HG02610 (cell line): Measurements from ENCODE around the gene EPHB1.
"Not testable (repeated sequence)": the region's sequence is repeated elsewhere in the genome, so short reads cannot be mapped to it uniquely, and the experiment has no call there.

Experiments used
- ATAC-seq: cut with Tn5 transposase; IDR thresholded peaks from one replicate; pipeline ENCODE4 v1.9.1; 2021; ENCODE audit warnings: mild to moderate bottlenecking, moderate library complexity; ENCODE audit not compliant: unreplicated experiment

The EPHB1 gene

DNA sequence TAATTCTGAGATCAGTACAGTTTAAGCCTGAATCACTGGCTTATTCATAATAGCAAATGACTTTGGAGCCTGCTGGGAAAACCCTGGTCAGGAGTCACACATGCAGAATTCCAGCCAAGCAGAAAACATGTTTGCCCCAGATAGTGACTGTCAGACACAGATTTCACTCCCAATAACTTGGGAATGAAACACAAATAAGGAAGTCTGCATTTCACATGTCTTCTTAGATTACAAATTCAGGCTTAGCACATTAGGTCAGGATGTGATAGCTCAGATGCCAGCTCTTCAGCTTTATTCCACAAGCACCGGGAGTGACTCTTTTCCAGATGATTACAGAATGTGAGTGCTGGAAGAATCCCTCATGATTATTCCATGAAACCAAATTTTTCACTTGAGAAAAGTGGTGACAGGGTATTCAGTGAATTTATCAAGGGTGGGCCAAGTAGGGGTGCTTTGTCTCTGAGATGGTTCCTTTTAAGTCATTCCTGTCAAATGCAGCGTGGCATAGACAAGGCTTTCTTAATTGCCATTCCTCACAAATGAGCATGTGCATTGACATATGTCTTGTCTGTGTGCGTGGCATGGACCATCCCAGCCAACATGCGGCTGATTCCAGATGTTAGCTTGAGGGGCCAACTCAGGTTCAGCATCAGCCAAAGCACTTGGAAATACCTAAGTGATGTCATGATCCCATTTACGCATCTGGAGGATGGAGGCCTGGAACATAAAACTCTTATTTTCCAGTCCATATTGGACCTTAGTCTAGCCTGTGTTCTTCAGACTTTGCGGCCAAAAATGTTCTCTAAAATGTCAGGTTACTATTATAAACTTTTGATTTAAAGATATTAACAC, 191.0 kb downstream of the EPHB1 start:
- no peak for ATAC-seq

DNA sequence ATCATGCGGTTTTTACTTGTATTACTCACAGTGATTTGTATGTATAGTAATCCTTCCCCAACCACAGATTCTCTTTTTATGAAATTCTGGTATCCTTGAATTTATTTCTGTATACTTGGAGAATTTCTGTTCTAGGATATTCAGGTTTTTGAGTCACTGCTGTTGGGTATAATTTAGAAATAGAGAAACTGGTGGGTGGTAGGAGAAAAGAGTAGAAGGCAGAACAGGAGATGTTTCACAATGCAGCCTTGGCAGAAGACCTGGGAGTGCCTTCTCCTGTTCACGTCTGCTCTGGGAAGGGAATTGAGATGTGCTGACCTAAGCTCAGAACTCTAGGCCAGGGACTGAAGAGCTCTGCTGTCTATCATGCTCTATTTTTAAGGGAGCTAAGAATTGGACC, 193.6 kb downstream of the EPHB1 start:
- ATAC-seq: no peak

DNA sequence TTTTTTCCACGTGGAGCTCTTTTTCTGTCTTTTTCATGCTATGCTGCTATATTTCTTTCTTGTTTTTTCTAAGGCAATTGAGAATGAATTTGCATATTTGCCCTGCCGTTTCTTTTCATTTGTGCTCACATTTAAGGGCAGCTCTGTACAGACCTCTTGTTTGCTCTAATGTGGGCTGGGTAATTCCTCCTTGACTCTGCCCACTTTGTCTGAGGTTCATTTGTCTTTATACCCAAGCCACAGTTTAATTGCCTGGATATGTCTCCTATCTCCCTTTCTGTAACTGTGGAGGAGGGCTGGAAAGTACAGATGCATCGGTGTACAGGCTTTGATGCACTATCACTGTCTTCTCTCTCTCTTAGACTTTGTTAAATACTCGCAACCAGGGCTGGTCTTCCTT, 195.9 kb downstream of the EPHB1 start:
- no peak for ATAC-seq

DNA sequence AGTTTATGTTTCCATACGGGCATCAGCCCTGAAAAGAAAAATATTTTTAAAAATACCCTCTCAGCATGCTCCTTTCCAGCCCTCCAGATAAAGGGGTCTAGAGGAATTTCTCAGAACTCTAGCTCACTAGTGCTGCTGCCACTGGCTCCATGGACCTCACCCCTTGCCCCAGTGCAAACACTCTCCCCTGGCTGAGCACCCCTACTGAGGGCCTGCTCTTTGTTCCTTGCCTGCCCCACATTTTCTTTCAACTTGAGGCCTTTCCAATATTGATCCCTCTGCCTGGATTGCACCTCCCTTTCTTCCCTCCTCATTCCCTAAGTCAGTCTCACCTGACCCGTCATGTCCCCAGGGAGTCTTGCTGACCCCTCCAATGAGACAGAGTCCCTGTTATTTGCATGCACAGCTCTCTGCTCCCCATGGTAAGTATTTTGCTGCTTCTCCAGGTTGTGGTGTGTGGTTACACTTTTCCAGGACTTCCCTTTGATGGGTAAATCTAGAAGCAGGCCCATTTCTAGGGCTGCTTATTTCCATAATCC, 196.5 kb downstream of the EPHB1 start:
- no peak for ATAC-seq

DNA sequence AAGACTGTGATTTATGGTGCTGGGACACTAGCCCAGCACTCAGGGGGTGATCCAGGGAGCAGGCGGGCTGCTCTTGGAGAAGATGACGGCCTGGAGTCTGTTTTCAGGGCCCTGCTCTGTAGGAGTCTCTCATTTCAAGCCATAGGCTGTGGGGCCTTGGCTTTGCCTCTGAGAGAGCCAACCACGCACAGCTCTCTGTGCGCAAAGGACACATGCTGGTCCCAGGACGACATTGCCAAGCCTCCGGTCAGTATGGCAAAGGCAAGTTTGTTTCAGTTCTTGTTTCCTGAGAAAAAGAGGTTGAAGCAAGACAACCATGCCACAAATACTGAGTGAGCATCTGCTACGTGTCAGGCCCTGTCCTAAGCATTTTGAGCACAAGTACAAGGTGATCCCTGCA, 197.1 kb downstream of the EPHB1 start:
- no peak for ATAC-seq

DNA sequence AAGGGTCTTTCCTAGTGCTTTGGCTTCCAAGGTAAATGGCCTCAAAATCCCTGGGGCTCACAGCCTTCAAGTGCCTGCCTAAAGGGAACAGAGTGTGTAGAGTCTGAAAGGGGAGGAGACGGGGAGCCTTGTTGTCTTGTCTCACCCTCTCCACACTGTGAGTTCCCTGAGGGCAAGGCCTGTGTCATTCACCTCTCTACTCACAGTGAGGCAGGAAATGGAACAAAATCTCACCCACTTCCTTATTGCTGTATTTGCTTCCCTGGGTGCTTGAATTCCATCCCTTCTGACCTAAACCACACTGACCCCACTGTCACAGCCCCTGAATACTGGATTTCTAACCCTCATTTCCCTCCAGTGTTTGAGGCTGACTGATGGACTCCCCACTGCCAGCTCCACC, 197.5 kb downstream of the EPHB1 start:
- ATAC-seq: no peak

DNA sequence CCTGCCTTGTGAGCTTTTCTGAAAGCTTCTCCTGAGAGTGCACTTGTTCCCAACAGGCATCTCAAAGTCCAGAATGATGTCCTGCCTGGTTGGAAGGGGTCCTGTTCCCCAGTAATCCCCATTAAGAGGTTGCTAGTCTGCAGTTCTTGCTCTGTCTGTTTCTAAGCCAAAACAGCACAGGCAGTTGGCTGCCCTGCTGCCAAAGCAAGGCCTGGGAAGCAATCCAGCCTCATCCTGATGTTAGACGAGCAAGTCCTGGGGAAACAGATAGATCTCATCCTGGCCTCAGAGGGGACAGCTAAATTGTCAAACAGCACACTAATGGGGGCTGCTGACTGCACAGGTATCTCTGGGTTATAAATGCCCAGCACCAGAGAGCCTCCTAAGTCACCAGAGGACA, 198.0 kb downstream of the EPHB1 start:
- ATAC-seq: no peak

DNA sequence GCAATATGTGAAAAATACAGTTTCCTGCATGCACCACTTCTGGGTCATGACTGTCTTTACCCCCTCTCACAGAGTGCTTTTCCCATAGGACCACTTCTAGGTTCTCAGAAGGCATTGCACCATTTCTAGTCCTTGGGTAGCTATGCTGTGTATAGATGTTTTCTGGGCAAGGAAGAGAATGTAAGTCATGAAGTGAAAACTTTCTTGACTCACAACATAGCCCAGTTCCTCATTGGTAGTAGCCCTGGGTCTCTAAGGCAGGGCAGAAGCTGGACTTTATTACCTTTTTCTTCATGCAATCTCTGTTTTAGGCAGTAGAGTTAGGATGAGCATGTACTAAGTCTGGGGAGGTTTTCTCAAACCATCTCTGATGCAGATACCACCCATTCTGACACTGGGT, 203.1 kb downstream of the EPHB1 start:
- ATAC-seq: no peak

DNA sequence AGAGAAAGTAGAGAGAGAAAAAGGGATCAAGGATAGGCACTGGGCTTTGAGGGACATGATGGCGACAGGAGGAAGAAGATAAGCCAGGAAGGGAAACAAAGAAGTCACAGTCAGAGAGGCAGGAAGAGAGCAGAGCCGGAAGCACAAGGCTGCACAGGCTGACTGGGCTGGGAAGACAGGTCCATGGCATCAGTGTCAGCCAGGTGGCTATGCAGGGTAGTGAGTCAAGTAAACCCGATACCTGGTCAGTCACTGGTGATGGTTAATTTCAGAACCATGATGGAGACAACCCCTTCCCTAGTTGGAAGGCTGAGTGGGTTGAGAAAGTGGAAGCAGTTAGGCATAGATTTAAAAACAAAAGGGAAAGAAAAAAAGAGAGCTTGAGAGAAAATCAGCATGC, 203.8 kb downstream of the EPHB1 start:
- no peak for ATAC-seq

DNA sequence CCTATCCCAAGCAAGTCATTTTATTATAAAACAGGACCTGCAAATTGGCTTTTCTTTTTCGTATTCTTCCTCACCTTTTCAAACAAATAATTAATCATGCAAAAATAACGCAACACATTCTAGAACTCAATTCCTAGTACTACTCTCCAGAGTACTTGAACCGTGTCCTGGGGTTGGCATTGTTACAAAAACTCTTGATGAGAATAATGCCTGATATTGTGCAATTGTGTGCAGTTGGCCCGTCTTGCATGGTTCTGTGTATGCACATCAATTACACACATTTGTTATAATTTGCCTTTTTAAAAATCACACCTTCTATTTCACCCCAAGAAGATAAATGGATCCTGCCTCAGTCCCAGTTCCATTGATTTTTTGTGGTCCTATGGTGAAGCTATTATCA, 205.4 kb downstream of the EPHB1 start:
- ATAC-seq: no peak

DNA sequence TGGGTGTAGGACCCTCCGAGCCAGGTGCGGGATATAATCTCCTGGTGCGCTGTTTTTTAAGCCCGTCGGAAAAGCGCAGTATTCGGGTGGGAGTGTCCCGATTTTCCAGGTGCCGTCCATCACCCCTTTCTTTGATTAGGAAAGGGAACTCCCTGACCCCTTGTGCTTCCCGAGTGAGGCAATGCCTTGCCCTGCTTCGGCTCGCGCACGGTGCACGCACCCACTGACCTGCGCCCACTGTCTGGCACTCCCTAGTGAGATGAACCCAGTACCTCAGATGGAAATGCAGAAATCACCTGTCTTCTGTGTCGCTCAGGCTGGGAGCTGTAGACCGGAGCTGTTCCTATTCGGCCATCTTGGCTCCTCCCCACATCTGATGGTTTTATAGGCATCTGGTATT, 210.6 kb downstream of the EPHB1 start:
- not testable (repeated sequence) for ATAC-seq

DNA sequence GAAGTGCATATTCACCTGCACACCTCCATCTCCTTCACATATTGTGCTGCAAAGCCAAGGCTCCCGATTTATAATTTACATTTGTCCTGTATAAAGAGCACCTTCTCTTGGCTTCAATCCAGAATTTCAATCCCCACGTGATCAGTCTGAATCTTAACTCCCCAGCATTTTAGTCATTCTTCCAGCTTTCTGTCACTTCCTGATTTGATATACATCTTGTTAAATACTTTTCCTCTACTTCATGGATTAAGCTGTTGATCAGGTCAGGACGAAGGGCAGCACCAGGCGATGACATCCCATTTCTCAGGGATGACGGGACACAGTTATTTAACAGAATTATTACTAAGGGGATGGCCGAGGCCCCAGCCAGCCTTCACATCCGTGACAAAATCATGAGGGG, 212.5 kb downstream of the EPHB1 start:
- ATAC-seq: no peak

DNA sequence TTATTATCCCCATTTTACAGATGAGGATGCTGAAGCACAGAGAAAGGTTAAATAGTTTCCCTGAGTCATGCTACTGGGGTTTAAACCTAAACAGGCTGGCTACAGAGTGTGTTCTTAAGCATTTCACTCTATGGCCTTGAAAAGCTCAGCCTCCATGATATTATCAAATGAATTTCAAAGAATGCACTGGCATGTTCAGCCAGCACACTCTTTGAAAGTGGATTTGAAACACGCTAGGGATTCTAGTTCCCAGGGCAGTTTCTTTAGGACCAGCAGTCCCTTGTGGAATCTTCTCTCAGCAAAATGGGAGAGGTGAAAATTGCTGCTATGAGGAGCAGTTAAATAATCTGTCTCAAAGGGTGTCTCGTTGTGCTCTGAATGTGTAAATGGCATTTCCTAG, 213.3 kb downstream of the EPHB1 start:
- ATAC-seq: no peak

DNA sequence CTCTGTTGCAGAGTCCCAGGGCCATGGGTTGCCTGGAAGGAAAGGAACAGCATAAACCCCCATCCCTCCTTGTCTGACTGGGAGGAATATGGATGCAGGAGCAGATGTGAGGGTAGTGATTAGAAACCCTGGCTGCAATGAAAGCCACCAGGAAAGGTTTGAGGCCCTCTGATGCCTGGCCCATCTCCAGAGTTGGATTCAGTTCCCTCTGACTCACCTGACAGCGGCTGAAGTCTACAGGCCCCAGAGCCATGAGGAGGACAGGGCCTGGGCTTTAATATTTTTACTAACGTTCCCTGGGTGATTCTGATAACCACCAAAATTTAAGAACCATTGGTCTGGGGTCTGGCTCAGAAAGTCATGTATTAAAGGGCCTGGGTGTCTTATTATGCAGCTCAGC, 214.0 kb downstream of the EPHB1 start:
- ATAC-seq: no peak

DNA sequence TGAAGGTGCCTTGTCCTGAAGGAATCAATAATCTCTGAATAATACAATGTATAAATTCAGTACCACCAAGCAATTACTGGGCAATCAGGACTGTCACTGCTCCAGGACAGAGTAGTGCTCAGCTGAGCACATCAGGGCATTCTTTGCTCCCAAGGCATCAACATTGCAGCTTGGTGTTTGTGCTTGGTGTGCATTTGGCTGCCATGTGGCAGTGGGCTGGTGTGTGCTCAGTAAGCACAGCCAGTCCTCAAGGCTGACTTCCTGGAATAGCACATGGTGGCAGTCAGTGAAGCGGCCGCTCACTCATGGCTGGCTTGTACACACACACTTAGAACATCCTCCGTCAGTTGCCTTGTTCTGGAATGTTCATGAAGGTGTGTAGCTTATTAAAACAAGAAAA, 217.0 kb downstream of the EPHB1 start:
- ATAC-seq: no peak

DNA sequence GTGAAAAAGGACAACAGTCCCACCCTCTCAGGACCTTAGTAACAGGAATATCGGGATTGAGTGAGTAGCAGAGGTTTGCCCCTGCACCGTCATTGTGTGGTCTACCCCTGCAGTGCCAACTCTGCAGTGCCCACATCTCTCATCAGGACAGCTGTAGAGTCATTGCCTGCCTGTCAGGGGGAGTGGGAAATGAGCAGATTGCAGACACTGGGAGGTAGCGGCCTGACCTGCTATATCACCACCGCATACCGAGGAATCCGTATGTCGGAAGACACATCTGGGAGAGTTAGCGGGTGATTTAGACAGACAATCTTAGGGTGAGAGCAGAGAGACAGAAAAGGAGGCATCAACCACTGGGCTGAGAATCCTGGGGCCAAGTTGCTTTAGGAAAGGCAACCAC, 218.1 kb downstream of the EPHB1 start:
- ATAC-seq: no peak

DNA sequence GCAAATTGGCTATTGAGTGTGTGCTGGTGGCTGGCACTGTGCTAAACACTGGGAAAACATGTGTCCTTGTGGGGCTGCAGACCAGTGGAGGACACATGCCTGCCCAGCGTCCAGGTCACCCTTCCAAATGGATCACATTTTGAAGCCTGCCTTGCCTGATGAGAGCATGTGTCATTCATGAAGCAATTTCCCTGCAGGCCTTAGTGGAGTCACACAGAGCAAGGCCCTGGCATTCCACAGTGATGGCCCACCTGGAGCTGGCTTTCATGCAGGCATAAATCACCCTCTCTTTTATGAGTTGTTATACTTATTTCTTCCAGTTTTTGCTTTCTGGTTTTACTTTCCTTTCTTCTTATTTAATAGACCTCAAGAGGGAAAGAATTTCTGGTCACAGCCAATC, 219.5 kb downstream of the EPHB1 start:
- no peak for ATAC-seq

DNA sequence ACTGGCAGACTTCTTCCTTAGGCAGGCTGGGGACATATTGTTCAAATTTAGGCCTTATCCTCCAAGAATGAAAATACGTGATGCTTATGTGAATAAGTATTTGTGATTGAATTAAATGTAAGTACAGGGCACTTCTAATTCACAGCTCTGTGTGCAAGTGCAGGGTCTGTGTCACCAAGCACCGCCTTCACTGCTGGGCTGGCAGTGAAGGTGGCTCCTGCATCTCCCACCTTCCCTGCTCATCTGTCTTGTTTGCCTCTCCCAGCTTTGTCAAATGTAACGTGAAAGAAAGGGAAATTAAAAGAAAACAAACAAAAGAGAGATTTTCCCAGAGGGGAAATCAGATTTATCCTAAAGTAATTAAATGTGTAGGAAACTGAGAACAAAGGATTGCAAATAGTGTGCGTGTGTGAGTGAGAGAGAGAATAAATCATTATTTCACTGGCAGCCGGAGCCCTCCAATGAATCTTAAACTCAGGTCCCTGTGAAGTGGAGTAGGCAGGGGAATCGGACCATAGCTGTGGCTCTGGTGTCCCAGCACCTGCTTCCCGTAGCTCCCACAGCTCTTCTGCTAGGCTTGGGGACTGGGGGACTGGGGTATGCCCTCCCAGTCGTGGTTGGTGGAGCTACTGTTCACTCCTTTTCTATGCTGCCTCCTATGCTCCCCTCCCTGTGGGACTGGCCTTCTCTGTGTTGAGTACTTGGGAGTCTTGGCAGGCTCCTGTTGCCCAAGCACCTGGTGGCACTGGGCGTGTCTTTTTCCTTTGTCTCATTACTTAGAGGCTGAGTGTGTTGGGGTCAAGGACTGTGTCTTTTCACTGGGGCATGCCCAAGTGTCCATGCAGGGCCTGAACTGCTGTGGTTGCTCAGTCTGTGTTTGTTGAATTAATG, 222.2 kb downstream of the EPHB1 start:
- ATAC-seq: no peak

DNA sequence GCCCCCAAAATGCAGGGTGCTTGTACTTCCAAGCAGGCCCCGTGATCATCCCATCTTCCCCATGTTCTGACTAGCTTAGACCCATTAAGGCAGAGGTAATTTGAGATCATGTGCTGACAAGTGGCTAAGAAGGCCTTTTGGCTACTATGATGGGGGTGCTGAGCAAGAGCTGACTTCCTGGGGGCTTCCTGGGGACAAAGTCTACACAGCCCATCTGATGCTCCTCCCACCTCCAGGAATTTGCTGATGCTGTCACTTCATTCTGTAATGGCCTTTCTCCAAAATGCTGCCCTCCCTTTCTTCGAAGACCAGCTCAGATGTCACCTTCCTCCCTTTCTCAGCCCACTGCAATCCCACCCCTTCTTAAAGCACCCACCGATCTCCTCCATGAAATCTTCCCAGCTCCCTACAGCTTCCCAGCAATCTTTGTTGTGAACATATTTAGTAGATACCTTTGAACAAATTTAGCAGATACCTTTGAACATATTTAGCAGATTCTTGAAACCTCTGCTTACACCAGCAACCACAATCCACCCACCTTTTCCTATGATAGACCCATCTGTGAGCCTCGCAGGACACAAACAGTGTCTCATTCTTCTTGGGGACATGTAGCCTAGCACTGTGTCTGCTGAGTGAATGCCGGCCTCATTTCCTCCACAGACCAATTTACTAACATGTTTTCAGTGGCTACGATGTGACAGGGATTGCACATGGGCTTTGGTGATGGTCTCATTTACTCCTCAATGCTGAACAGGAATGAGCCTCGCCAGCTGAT, 223.3 kb downstream of the EPHB1 start:
- ATAC-seq: no peak

DNA sequence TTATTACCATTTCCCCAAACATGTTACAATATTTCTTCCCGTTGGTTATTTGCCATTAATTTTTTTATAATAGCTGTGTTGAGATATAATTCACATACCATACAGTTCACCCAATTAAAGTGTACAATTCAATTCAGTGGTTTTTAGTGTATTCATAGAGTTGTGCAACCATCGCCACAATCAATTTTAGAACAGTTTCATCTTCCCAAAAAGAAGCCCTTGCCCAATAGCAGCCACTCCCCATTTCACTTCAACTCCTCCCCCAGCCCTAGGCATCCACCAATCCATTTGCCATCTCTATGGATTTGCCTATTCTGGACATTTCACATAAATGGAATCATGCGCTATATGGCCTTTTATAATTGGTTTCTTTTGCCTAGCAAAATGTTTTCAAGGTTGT, 225.1 kb downstream of the EPHB1 start:
- no peak for ATAC-seq

DNA sequence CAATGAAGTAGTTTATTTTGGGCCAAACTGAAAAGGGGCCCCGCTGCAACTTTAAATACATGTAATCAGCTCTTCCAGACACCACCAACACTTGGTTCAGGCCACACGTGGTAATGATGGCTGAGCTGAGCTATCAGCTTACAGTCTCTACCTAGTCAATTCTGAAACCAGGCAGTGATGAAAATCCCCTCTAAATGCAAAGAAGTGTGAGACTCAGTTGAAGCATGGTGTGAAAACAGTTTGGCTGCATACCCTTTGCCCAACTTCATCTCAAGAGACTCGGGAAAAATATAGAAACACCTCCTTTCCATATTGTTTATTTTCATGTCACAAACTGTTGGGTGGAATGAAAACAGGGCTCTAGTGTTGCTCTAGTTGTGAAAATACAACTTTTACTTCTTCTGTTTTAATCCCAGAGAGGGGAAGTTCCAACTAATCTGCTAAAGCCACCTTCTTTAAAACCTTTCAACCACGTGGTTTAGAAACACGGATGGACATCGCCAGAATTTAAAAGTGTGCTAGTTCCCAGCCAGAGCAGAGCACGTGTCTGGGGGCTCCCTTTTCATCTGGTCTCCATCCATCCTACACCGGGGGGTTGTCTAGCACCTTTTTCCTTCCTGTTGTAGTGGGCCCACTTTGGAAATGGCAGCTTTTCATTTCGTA, 229.1 kb downstream of the EPHB1 start:
- peak; percentile 68 for ATAC-seq
